ENCODE data around the gene STRC. TPM values are rescaled to one million over a fixed set of nuclear protein-coding genes. Genes with fewer than 3 reads are reported as not detected.
"Not testable (repeated sequence)": the region's sequence is repeated elsewhere in the genome, so short reads cannot be mapped to it uniquely, and the experiment has no call there.

STRC gene
- total and polyA plus RNA-seq, 2 experiments from 2014 or later = under 0.01 to 0.08 TPM

DNA sequence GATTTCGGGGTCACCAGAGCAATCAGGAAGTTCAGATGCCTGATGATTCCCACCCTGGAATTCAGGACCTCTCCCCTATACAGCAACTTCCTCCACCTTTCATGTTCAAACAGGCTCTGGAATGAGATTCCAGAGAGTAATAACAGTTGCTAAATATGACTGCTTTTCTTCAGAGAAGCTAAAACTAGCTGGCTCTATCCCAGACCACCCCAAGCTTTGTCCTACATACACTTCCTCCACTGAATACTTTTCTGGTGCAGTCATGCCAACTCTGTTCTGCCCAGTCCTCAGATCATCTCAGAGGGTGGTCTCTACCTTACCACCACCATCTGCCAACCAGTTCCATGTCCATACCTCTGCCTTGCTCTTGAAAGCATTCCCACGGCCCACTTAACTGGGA is 52.0 kb downstream of the STRC start:
- H3K4me1 ChIP-seq (ENCODE audit: insufficient read depth); H2AFZ ChIP-seq; H3K4me3 ChIP-seq; DNase-seq; H3K79me2 ChIP-seq (ENCODE audit: insufficient read depth); H3K4me2 ChIP-seq (ENCODE audit: unreplicated experiment); H3K9ac ChIP-seq; H3K27ac ChIP-seq; H3K9me3 ChIP-seq (ENCODE audit: low read depth); in situ Hi-C loops (cut with MboI); H4K20me1 ChIP-seq (ENCODE audit: insufficient read depth); H3K9me2 ChIP-seq (ENCODE audit: insufficient read depth); H3K27me3 ChIP-seq (replicated peaks; ENCODE audit: insufficient read depth); H3K36me3 ChIP-seq (ENCODE audit: low read depth); H3F3A ChIP-seq (ENCODE audit: insufficient read depth): not testable (repeated sequence)
- WGBS, 2 experiments (ENCODE audit: low coverage in 1 of 2, low lambda C conversion rate in 2 of 2, missing lambda C conversion rate in 2 of 2) = no CpG with 5 or more reads among the region's 2 CpGs

DNA sequence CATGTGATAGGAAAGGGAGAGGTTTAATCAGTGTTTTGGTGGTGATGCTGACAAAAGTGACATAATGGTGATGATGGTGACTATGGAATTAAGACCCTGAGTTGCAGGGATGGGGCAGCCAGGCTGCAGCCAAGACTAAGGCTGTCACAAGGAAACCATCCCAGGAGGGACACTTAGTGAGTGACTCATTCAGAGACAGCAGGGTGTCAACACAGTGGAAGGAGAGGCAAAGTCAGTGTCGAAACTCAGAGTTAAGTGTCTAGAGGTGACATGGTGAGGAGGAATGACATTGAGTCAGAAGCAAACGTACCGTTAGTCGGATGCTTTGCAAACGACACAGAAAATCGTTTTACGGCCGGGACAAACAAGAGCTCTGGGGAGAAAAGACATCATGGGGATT is 54.8 kb downstream of the STRC start:
- H3K4me3 ChIP-seq; H3K79me2 ChIP-seq (ENCODE audit: insufficient read depth); H4K20me1 ChIP-seq (ENCODE audit: insufficient read depth); H3K27ac ChIP-seq; H3K9me3 ChIP-seq (ENCODE audit: low read depth); DNase-seq; H3F3A ChIP-seq (ENCODE audit: insufficient read depth); H3K4me2 ChIP-seq (ENCODE audit: unreplicated experiment); H3K4me1 ChIP-seq (ENCODE audit: insufficient read depth); H3K9me2 ChIP-seq (ENCODE audit: insufficient read depth); H3K9ac ChIP-seq; H3K27me3 ChIP-seq (replicated peaks; ENCODE audit: insufficient read depth); in situ Hi-C loops (cut with MboI); H3K36me3 ChIP-seq (ENCODE audit: low read depth); H2AFZ ChIP-seq: not testable (repeated sequence)
- WGBS, 2 experiments (ENCODE audit: low coverage in 1 of 2, low lambda C conversion rate in 2 of 2, missing lambda C conversion rate in 2 of 2) = no CpG with 5 or more reads among the region's 8 CpGs

DNA sequence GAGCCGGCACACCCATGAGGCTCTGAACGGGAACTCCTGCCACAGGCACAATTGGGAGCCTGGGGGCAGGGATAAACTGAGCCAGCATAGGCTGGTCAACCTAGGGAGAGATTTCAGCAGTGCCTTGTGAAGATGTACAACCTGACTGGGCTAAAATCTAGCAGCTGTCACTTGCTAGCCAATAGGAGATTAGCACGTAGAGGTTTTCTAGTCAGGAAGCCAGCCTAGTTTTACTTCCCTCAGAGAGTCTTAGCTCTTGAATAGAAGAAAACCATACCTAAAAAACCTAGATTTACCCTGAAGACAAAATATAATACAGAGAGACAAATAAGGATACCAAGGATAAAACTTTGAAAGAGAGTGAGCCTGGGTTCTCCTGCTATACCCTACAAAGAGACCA is 55.8 kb downstream of the STRC start:
- H3K4me1 ChIP-seq (ENCODE audit: insufficient read depth); H3K4me2 ChIP-seq (ENCODE audit: unreplicated experiment); H3F3A ChIP-seq (ENCODE audit: insufficient read depth); H3K9me2 ChIP-seq (ENCODE audit: insufficient read depth); DNase-seq; H2AFZ ChIP-seq; H4K20me1 ChIP-seq (ENCODE audit: insufficient read depth); H3K79me2 ChIP-seq (ENCODE audit: insufficient read depth); in situ Hi-C loops (cut with MboI); H3K9me3 ChIP-seq (ENCODE audit: low read depth); H3K9ac ChIP-seq; H3K4me3 ChIP-seq; H3K27me3 ChIP-seq (replicated peaks; ENCODE audit: insufficient read depth); H3K36me3 ChIP-seq (ENCODE audit: low read depth); H3K27ac ChIP-seq: not testable (repeated sequence)
- 78% methylated on average over 2 of the region's 3 CpGs; no CpG with 5 or more reads in 1 of the 2 experiments for WGBS, 2 experiments (ENCODE audit: low coverage in 1 of 2, low lambda C conversion rate in 2 of 2, missing lambda C conversion rate in 2 of 2)

DNA sequence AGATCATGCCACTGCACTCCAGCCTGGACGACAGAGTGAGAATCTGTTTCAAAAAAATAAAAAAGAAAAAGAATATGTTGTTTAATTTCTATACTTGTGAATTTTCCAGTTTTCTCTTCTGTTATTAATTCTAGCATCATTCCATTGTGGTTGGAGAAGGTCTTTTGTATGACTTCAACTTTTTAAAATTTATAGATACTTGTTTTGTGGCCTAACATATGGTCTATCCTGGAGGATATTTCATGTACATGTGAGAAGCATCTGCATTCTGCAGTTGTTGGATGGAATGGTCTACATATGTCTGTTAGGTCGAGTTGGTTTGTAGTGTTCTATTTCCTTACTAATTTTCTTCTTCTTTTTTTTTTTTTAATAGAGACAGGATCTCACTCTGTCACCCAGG is 65.6 kb downstream of the STRC start:
- no peak overlapping the region for H2AFZ ChIP-seq
- H3K4me1 ChIP-seq (ENCODE audit: insufficient read depth) = peaks cover 8% of the 10 kb centered on the region
- DNase-seq = no peak
- TF ChIP-seq EZH2phosphoT487 (IDR thresholded peaks at IDR 0.05; ENCODE audit: insufficient read depth, low read depth) = no peak
- no peak for TF ChIP-seq EZH2 (IDR thresholded peaks at IDR 0.05; ENCODE audit: insufficient read depth, poor library complexity, severe bottlenecking)
- no peak overlapping the region for H3K27ac ChIP-seq
- no peaks in the 10 kb centered on the region for H3K36me3 ChIP-seq (ENCODE audit: low read depth)
- H3F3A ChIP-seq (ENCODE audit: insufficient read depth) = peaks cover 20% of the 10 kb centered on the region
- no peaks in the 10 kb centered on the region for H3K27me3 ChIP-seq (replicated peaks; ENCODE audit: insufficient read depth)
- H3K4me2 ChIP-seq (ENCODE audit: unreplicated experiment) = no peak overlapping the region
- no peaks in the 10 kb centered on the region for H3K9me3 ChIP-seq (ENCODE audit: low read depth)
- H3K4me3 ChIP-seq = no peak overlapping the region
- 16 to 37% methylated on average over 2 of the region's 2 CpGs for WGBS, 2 experiments (ENCODE audit: low coverage in 1 of 2, low lambda C conversion rate in 2 of 2, missing lambda C conversion rate in 2 of 2)
- no peak overlapping the region for H3K9ac ChIP-seq
- no peaks in the 10 kb centered on the region for H3K79me2 ChIP-seq (ENCODE audit: insufficient read depth)
- in situ Hi-C loops (cut with MboI) = no loop called here
- H3K9me2 ChIP-seq (ENCODE audit: insufficient read depth) = no peaks in the 10 kb centered on the region
- no peaks in the 10 kb centered on the region for H4K20me1 ChIP-seq (ENCODE audit: insufficient read depth)

DNA sequence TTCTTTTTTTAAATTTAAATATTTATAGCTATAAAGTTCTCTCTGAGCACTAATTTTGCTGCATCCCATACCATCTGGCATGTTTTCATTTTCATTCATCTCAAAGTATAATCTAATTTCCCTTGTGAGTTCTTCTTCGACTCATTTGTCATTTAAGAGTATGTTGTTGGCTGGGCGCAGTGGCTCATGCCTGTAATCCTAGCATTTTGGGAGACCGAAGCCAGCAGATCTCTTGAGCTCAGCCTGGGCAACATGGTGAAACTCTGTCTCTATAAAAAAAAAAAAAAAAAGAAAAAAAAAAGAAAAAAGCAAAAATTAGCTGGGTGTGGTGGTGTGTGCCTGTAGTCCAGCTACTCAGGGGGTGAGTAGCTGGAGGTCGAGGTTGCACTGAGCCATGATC is 66.3 kb downstream of the STRC start:
- Histone ChIP-seq H3K4me1 (ENCODE audit: insufficient read depth) (peaks cover 8% of the 10 kb centered on the region), H3K9ac (no peak overlapping the region), H3K9me2 (ENCODE audit: insufficient read depth) (no peaks in the 10 kb centered on the region), H3K4me3 (no peak overlapping the region), H3K27me3 (replicated peaks; ENCODE audit: insufficient read depth) (no peaks in the 10 kb centered on the region), H3K36me3 (ENCODE audit: low read depth) (peaks cover 2% of the 10 kb centered on the region; the same call in 1 of the 2 replicates), H3K27ac (no peak overlapping the region), H3F3A (ENCODE audit: insufficient read depth) (peaks cover 20% of the 10 kb centered on the region), H3K4me2 (ENCODE audit: unreplicated experiment) (no peak overlapping the region), H3K79me2 (ENCODE audit: insufficient read depth) (no peaks in the 10 kb centered on the region), H4K20me1 (ENCODE audit: insufficient read depth) (no peaks in the 10 kb centered on the region), H3K9me3 (ENCODE audit: low read depth) (no peaks in the 10 kb centered on the region), H2AFZ (no peak overlapping the region)
- no peak for TF ChIP-seq EZH2phosphoT487 (IDR thresholded peaks at IDR 0.05; ENCODE audit: insufficient read depth, low read depth)
- no peak for TF ChIP-seq EZH2 (IDR thresholded peaks at IDR 0.05; ENCODE audit: insufficient read depth, poor library complexity, severe bottlenecking)
- in situ Hi-C loops (cut with MboI) = no loop called here
- DNase-seq = no peak
- WGBS, 2 experiments (ENCODE audit: low coverage in 1 of 2, low lambda C conversion rate in 2 of 2, missing lambda C conversion rate in 2 of 2) = 42 to 48% methylated on average over 4 of the region's 4 CpGs
